ENCODE measurements around the gene HDLBP.
A peak's percentile ranks its signal among the peaks of the same experiment; 100 is the strongest.
"Not testable (repeated sequence)": the region's sequence is repeated elsewhere in the genome, so short reads cannot be mapped to it uniquely, and the experiment has no call there.

Gene HDLBP

DNA sequence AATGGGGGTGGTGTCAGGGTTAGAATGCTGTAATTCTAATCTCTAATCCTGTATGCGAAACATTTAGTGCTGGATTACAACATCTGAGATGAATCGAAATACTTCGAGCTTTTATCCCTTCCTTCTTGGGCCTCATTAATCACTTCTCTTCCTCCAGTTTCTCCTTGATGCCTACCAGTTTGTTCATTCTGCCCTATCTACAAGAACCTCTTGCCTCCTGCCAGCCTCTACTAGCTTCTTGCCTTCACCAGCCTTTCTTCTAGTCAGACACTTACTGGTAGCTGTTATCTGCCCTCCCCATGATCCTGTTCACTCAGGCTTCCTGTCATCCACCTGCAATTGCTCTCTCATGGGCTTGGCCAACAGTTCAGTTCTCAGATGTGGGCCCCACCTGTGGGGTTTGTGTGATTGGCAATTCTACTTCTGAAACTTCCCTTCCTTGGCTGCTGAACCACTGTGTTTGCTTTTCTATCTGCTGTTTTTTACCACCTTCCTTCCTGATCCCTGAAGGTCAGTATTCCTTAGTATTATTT, 25.2 kb upstream of the HDLBP start:
- no peak for DNase-seq
- in situ Hi-C loops (cut with MboI; ENCODE audit: low pct_unique_long_range_greater_than_20kb, low sequenced_read_pairs), result no loop called here

DNA sequence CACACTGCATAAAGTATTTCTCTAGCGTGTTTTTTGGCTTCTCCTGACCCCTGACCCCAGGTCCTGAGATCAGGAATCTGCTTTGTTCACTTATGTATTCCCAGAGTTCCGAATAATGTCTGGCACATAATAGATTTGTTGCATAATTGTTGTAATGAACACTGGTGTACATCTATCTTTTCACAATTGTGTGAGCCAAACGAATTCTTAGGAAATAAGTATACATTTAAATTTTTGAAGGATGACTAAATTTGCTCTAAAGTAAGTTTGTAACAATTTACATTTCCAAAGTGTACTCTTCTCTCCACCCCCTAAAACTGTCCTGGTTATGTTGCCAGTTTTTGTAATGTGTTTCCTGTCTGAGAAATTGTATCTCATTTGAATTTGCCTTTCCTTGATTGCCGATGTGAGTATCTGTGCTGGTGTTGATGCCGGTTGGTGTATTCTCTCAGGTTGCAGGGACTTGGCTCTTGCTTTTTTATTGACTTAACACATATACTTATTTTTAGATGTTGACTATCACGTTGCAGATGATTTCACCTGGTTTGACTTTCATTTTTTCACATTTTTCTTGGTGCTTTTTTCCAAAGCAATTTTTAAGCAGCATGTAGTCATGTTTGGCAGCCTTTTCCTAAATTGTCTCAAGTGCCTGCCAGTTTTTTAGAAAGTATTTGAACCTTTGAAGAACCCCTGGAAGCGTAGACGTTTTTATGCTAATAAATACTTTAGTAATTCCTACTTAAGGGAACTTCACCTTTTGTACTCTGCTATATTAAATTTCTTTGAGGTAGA, 24.6 kb upstream of the HDLBP start:
- in situ Hi-C loops (cut with MboI; ENCODE audit: low pct_unique_long_range_greater_than_20kb, low sequenced_read_pairs), result no loop called here
- DNase-seq, result no peak

DNA sequence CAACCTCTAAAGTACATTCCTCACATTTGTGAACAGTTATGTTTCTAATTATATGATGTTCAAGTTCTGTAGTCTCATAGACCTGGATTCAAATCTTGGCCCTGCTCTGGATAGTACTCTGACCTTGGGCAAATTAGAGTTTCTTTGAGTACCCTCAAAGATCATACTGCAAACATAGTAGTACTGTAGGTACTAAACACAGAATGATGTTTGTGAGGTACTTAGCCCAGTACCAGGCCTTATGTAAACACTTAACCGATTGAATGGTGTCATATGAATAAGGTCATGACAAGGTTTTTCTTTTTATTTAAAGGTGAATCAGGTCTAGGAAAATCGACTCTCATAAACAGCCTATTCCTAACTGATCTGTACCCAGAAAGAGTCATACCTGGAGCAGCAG, 19.3 kb upstream of the HDLBP start:
- DNase-seq, result no peak
- in situ Hi-C loops (cut with MboI; ENCODE audit: low pct_unique_long_range_greater_than_20kb, low sequenced_read_pairs), result no loop called here

DNA sequence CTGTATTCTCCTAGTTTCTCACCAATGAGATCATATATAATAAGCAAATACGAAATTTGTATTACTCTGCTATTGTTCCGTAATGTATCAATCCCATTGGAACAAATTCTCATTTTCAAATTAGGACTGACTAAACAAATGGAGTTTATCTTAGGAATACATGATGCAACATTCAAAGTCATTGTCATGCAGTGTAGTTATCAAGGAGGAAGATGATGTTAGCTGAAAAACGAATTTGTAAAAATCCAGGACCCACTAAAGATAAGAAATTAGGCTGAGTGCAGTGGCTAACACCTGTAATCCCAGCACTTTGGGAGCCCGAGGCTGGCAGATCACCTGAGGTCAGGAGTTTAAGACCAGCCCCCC, 15.1 kb upstream of the HDLBP start:
- DNase-seq, result no peak
- in situ Hi-C loops (cut with MboI; ENCODE audit: low pct_unique_long_range_greater_than_20kb, low sequenced_read_pairs), result no loop called here

DNA sequence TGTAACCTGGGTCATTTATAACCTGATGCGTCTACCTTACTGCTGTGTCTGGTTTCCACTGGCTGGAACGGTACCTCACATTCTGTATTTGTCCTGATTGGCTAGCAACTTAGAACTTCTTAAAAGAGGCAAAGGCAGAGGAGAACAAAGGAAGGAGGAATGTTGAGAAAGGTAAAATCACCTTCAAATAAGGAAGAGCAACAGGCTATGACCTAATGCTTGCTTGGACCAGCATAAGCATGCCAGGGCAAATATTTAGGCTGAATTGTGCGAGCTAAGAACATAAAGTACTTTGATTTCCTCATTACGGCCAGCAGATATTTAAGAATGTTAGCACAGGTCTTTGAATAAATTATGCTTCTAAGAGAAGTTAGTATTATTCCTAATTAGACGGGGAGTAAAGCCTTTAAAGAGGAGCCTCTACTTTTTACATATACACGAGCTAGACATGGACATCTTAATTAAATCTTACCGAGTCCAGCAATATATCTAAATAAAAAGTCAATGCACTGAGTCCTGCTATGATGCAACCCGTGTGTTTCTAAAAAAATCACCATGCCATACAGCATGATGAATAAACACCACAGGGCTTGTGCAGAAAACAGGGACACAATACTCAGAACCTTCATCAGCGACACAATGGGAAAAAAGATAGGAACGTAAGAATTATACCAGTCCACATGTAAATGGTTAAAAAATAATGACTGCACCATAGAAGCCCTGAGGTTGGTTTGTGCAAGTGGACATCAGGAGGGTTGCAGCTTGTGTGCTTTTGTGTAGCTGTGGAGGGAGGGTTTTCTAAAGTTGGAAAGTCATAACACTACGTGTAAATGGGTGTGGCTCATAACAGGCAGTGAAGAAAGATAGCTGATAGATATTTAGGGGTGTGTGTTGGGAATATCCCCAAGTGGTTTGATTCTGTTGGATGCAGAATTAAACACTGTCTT, 14.5 kb upstream of the HDLBP start:
- in situ Hi-C loops (cut with MboI; ENCODE audit: low pct_unique_long_range_greater_than_20kb, low sequenced_read_pairs), result no loop called here
- no peak for DNase-seq

DNA sequence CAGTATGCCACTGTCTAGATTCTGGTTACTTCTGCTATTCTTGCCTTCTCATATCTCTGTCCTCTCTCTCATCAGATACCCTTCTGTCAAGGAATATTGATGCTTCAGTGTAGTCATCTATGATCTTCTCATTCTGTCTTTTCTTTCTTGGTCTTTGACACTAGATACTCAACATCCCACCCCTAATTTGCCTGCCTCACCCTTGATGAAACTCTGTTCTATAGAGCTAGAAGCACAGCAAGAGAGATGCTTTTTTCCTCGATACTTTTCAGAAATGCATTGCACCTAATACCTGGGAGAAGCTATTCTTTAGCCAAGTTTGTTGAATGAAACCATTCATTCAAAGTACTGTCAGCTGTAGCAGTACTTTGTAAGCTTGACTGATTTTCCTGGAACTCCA, 9.8 kb upstream of the HDLBP start:
- DNase-seq, result no peak
- in situ Hi-C loops (cut with MboI; ENCODE audit: low pct_unique_long_range_greater_than_20kb, low sequenced_read_pairs), result no loop called here

DNA sequence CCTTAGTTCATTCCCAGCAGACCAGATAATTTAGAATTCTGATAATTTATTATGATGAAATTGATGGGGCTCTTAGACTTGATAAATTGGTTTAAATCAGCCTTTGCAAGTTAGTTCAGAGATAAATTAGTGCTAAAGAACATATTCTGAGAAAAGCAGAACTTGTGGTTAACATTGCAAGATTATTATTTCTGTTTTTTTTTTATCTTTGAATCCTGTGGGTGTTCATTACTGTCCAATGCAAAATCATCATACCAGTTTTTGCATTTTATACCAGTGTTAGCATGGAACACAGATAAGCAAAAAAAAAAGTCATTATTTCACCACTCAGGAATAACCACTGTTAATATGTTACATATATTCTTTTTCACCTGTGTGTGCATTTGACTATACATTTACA, 9.3 kb upstream of the HDLBP start:
- in situ Hi-C loops (cut with MboI; ENCODE audit: low pct_unique_long_range_greater_than_20kb, low sequenced_read_pairs), result no loop called here
- DNase-seq, result peak; percentile 48

DNA sequence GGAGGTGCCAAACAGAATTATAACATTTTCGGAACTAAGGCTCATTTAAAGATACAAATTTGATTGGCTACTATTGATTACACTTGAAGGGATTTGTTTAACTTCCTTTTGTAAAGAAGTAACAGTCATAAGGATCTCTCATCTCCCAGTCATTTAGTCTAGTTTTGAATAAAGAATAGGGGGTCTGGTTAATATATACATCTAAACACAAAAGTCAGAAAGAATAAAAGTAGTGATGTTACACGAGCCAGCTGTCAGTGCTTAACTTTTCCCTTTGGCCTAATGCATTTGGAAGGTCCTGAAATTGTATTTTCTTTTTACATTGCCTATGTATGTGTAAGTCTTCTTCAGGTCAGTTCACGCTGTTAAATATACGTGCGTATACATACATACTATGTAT, 8.3 kb upstream of the HDLBP start:
- in situ Hi-C loops (cut with MboI; ENCODE audit: low pct_unique_long_range_greater_than_20kb, low sequenced_read_pairs), result no loop called here

DNA sequence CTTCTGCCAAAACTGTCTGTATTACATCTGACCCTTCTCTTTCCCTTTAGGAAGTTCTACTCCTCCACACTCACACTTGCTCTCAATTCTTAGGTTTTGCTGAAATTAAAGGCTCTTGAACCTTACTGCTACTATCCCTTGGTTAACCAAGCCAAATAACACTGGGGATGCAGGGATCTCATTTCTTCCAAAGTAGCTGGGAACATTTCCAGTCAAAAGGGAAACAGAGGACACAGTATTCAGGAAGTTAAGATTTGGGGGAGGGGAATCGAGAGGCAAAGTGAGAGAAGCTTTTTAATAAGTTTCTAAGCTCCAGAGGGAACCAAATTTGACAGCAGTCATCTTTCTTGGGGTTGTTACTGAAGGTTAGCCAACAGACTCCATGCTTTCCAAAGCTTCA, 6.4 kb upstream of the HDLBP start:
- in situ Hi-C loops (cut with MboI; ENCODE audit: low pct_unique_long_range_greater_than_20kb, low sequenced_read_pairs), result no loop called here

More for the DNA sequence above, 8.3 kb upstream of the HDLBP start:
- DNase-seq, result no peak

DNA sequence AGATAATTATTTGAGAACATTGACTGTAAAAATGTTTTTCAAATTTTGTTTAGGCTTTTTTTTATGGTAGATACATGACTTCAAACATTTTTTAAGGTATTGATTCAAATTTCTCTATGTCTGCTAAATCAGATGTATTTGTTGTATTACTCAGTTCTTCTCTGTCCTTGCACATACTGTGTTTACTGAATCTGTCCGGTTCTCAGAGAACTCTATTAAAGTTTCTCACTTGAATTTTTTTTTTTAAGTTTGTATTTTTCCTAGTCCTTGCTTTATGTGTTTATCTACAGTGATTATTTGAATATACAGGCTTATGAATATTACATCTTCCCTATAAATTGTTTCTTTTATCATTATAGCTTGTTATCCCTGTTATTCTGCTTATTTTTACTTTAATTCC, 5.6 kb upstream of the HDLBP start:
- in situ Hi-C loops (cut with MboI; ENCODE audit: low pct_unique_long_range_greater_than_20kb, low sequenced_read_pairs), result no loop called here
- no peak for DNase-seq

More for the DNA sequence above, 6.4 kb upstream of the HDLBP start:
- no peak for DNase-seq

DNA sequence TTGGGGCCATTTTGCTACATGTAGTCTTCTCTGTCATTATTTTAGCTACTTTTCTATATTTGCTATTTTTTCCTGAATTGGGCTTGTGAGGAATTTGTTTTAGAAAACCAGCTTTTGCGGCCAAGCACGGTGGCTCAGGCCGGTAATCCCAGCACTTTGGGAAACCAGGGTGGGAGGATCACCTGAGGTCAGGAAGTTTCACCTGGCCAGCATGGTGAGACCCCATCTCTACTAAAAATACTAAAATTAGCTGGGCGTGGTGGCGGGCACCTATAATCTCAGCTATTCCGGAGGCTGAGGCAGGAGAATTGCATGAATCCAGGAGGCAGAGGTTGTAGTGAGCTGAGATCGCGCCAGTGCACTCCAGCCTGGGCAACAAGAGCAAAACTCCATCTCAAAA, 4.9 kb upstream of the HDLBP start:
- DNase-seq, result no peak
- in situ Hi-C loops (cut with MboI; ENCODE audit: low pct_unique_long_range_greater_than_20kb, low sequenced_read_pairs), result no loop called here

DNA sequence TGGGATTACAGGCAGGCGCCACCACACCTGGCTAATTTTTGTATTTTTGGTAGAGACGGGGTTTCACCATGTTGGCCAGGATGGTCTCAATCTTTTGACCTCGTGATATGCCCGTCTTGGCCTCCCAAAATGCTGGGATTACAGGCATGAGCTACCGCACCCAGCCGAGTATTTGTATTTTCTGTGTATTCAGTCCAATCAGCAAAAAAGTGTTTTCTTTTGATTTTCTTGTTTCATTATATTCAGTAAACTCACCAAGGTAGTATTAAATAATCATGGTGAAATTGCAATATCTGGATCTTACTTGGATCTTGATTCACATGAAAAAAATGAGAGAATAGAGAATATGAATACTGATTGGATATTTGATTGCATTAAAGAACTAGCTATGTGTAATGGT, 3.4 kb upstream of the HDLBP start:
- DNase-seq; in situ Hi-C loops (cut with MboI; ENCODE audit: low pct_unique_long_range_greater_than_20kb, low sequenced_read_pairs): not testable (repeated sequence)

DNA sequence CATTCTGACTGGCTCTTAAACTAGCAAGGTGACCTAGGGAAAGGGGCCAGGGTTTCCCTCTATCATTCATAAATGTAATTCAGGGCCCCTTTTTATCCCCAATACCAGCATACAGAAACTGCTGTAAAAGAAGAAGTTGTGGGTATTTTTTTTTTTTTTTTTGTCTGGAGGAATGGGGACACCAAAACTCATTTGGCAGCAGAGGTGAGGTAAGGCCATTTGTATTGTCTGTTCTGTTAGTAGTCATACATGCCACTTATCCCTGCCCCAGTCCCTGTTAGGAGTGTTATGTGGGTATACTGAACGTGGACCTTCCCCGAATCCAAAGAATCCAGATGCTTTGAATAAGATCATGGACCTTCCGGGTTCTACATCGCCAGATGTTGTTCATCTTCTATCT, 1.9 kb upstream of the HDLBP start:
- in situ Hi-C loops (cut with MboI; ENCODE audit: low pct_unique_long_range_greater_than_20kb, low sequenced_read_pairs), result no loop called here

DNA sequence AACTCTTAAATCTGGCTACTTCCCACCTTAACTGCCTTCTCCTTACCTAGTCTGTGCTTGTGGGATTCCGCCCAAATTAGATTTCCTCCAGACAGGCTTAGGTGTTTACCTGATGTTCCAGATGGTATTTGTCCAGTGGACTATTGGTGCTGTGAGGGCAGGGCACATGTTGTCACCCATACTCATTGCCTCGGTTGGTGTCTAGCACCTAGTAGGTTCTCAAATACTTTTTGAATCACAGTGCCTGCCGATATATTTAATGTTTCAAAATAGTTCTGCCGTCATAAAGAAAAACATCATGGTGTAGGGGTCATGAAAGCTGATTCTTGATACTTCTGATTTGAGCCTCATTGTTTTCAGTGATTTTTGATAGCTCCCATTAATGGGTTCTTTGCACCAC, 1.4 kb upstream of the HDLBP start:
- no peak for DNase-seq
- in situ Hi-C loops (cut with MboI; ENCODE audit: low pct_unique_long_range_greater_than_20kb, low sequenced_read_pairs), result no loop called here

More for the DNA sequence above, 1.9 kb upstream of the HDLBP start:
- DNase-seq, result peak; percentile 62

DNA sequence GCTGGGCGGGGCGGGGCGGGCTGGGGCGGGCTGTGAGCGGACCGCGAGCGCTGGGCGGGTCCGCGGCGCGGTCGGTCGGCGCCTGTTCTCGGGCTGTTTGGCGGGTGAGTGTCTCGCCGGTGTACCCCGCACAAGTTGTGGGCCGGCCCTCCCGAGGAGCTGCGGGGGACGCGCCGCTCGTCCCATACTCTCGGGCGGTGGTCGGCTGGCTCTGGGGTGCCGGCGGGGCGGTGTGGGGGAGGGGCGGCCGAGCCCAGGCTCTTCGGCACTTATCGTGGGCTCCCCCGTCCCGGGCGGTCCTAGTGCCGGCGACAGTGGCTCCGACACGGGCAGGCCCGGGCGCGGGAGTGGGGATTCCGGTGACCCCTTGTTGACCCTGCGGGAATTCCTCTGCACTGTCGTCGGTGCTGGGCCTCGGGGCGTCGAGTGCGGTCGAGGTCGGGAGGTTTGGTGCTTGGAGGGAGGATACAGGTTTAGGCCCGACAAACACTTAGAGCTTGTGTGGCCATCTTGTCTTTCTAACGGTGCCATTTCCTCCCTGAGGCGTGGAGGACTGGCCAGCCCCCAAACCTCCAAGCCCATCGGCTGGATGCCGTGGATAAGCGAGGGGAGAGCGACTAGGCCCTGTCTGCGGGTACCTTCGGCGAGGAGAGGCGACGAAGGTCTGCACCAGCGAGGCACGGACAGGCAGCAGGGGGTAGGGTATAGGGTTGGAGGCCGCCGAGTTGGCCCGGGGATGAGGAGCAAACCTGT, 583 bp upstream of the HDLBP start, which contains the start of gene SEPTIN2:
SEPTIN2 (plus strand) TSS at position 47 of the 753 bp plus-strand sequence. CDS start 8,308 bp downstream, outside the sequence.
- DNase-seq, result peak; percentile 80
- in situ Hi-C loops (cut with MboI; ENCODE audit: low pct_unique_long_range_greater_than_20kb, low sequenced_read_pairs), result no loop called here

DNA sequence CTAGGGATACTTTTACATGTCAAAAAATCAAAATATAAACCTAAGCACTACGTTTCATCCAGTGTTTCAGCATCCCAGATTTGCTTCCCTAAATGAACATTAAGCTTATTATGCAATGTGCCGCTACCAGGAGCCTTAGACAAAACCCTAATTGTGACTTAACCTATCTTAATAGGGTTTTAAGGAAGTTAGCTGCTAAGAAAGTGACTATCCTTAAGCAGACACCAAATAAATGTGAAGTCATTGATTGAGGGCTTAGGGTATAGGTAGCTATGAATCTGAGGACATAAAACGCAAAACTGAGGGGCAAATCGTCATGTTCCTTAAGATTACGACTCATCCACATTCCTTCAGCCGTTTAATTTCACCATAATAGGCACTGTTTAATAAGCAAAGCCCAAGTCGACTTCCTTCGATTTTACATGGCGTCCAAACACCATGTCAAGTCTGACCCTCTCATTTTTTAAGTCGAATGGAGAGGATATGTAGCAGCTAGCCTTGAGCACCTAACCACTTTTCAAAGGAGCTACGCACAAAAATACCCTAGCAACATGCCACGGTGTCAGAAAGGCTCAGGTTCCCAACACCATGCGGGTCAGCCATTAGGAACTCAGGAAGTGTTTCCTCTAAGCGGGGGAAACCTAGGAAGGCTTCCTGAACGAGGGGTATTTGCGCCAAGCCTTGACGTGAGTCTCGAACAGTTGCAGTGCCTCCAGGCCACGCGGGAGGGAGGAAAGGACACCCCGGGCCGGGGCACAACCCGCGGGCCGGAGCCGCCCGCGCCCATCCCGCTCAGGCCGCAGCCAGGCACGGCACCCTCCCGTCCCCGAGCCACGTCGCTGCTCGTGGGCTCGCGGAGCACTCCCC, 1.0 kb downstream of the HDLBP start:
- peak; percentile 48 for DNase-seq
- in situ Hi-C loops (cut with MboI; ENCODE audit: low pct_unique_long_range_greater_than_20kb, low sequenced_read_pairs), result no loop called here

DNA sequence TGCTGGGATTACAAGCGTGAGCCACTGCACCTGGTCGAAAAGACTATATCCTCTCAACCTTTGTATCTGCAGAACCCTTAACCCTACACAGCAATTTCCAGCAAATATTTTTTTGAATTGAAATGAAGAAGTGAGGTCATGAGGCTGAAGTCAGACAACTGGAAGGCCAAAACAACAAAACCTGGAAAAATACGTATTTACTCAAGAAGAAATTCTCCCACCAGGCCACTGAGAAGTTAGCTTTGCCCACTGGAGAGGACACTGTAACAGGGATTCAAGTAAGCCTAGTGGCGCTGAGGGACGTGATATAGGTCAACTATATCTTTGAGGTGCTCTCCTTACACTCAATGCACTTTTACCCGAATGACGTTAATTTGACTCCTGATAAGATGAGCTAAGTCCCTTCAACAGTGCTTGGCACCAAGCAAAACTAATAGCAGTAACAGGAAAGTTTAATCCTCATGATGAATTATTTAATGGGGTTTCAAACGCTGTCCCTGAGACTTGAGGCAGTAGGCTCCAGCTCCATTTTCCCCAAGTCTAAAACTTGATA, 1.9 kb downstream of the HDLBP start:
- in situ Hi-C loops (cut with MboI; ENCODE audit: low pct_unique_long_range_greater_than_20kb, low sequenced_read_pairs), result no loop called here
- DNase-seq, result no peak

DNA sequence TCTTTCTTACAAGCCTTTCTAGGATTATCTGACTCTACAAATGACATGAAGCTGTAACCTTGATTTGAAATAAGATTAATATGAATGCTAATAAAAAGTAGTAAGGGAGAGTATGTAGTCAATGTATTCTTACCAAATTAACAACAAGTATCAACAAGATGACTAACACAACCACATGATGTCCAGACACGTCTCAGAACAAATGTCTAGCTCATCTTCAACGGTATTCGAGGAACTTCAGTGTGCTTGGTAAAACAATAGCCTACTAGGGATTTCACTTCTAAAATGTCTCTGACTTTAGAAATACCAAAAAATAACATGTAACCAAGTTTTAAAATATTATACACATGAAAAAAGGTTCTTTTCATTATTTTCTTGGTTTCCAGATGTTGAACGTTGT, 3.4 kb downstream of the HDLBP start:
- DNase-seq, result no peak
- in situ Hi-C loops (cut with MboI; ENCODE audit: low pct_unique_long_range_greater_than_20kb, low sequenced_read_pairs), result no loop called here
